Liver (tissue), 9 donors: ENCODE results near the gene PPARD. TPM values are rescaled to one million over a fixed set of nuclear protein-coding genes. Genes with fewer than 3 reads are reported as not detected.
"Not testable (repeated sequence)": the region's sequence is repeated elsewhere in the genome, so short reads cannot be mapped to it uniquely, and the experiment has no call there.

Source experiments
- DNase-seq: peaks from one replicate; pipeline ENCODE4 v3.0.0-alpha.2; 2017; ENCODE audit warnings: low spot score
- H3K27ac ChIP-seq, 2 donors: one replicate each; pipeline ENCODE4 v1.7.0; 2013; ENCODE audit warnings: inconsistent platforms in 2 of 2, low read length in 2 of 2, control low read depth in 1 of 2, low read depth in 1 of 2, mild to moderate bottlenecking in 1 of 2
- H3K27me3 ChIP-seq, 4 donors: one replicate each; pipeline versions ENCODE4 v1.6.1 to v1.7.0; 2013; ENCODE audit warnings: low read length in 3 of 4, inconsistent platforms in 1 of 4, mild to moderate bottlenecking in 1 of 4, moderate library complexity in 1 of 4; ENCODE audit not compliant: control insufficient read depth in 4 of 4, insufficient read depth in 4 of 4
- H3K36me3 ChIP-seq, 4 donors: one replicate each; pipeline versions ENCODE4 v1.6.1 to v1.7.0; 2013; ENCODE audit warnings: low read length in 3 of 4, mild to moderate bottlenecking in 3 of 4, low read depth in 1 of 4, moderate library complexity in 1 of 4; ENCODE audit not compliant: control insufficient read depth in 4 of 4, insufficient read depth in 3 of 4
- H3K4me1 ChIP-seq, 4 donors: one replicate each; pipeline versions ENCODE4 v1.6.1 to v1.7.0; 2013; ENCODE audit warnings: low read length in 3 of 4, mild to moderate bottlenecking in 3 of 4, moderate library complexity in 1 of 4; ENCODE audit not compliant: control insufficient read depth in 4 of 4, insufficient read depth in 4 of 4
- H3K4me3 ChIP-seq, 3 donors: one replicate each; pipeline versions ENCODE4 v1.6.1 to v1.7.0; 2013; ENCODE audit warnings: low read length in 3 of 3, control low read depth in 1 of 3, low read depth in 1 of 3, mild to moderate bottlenecking in 1 of 3
- H3K9ac ChIP-seq, 2 donors: one replicate each; pipeline ENCODE4 v1.7.0; 2013; ENCODE audit warnings: low read length in 2 of 2, mild to moderate bottlenecking in 2 of 2, moderate library complexity in 2 of 2, control low read depth in 1 of 2, low read depth in 1 of 2
- H3K9me3 ChIP-seq, 4 donors: one replicate each; pipeline versions ENCODE4 v1.6.1 to v1.7.0; 2013; ENCODE audit warnings: low read length in 3 of 4; ENCODE audit not compliant: control insufficient read depth in 4 of 4
- CTCF ChIP-seq: fragments of 150-350 bp; IDR thresholded peaks from 2 replicates; pipeline ENCODE4 v1.5.1; 2017; ENCODE audit warnings: improper control_type of control experiment, low read depth, low read length; ENCODE audit not compliant: missing input control
- EGR1 ChIP-seq, 2 donors: IDR thresholded peaks; 2 replicates each; pipeline ENCODE4 v1.6.1; 2016 to 2018; ENCODE audit warnings: antibody characterized with exemption in 2 of 2, low read depth in 2 of 2
- FOXA2 ChIP-seq: IDR thresholded peaks from 2 replicates; pipeline ENCODE4 v1.6.1; 2016; ENCODE audit warnings: antibody characterized with exemption
- GABPA ChIP-seq, 2 donors: IDR thresholded peaks in 1 of 2; conservative IDR thresholded peaks in 1 of 2; 2 replicates each; pipeline ENCODE4 v1.6.1; 2016; ENCODE audit warnings: antibody characterized with exemption in 2 of 2, mild to moderate bottlenecking in 1 of 2, moderate library complexity in 1 of 2
- HNF4A ChIP-seq, 2 donors: conservative IDR thresholded peaks; 2 replicates each; pipeline ENCODE4 v1.6.1; 2016; ENCODE audit warnings: antibody characterized with exemption in 2 of 2, mild to moderate bottlenecking in 2 of 2
- HNF4G ChIP-seq: IDR thresholded peaks from 2 replicates; pipeline ENCODE4 v1.6.1; 2016; ENCODE audit warnings: antibody characterized with exemption
- JUND ChIP-seq, 2 donors: IDR thresholded peaks; 2 replicates each; pipeline ENCODE4 v1.6.1; 2016; ENCODE audit warnings: antibody characterized with exemption in 2 of 2
- NR2F2 ChIP-seq: IDR thresholded peaks from 2 replicates; pipeline ENCODE4 v1.6.1; 2016; ENCODE audit warnings: antibody characterized with exemption
- RXRA ChIP-seq, 2 donors: IDR thresholded peaks; 2 replicates each; pipeline ENCODE4 v1.6.1; 2017 to 2018; ENCODE audit warnings: antibody characterized with exemption in 2 of 2, mild to moderate bottlenecking in 1 of 2
- SP1 ChIP-seq: IDR thresholded peaks from 2 replicates; pipeline ENCODE4 v1.6.1; 2018; ENCODE audit warnings: antibody characterized with exemption, mild to moderate bottlenecking
- TAF1 ChIP-seq: conservative IDR thresholded peaks from 2 replicates; pipeline ENCODE4 v1.6.1; 2016; ENCODE audit warnings: antibody characterized with exemption, mild to moderate bottlenecking
- WGBS: extraction: QIAGEN DNeasy Blood & Tissue Kit; methylation state at CpG from one replicate; pipeline ENCODE4 v1.1.7; 2013; 5-methylcytosine and 5-hydroxymethylcytosine counted together
- polyA plus RNA-seq, 2 donors: library from polyadenylated mRNA; stranded (reverse) in 1 of 2; unstranded in 1 of 2; fragments of 200-250 nt in 1 of 2; fragments of >200 nt in 1 of 2; fragmentation: Nextera tagmentation in 1 of 2; extraction: Ambion mirVana in 1 of 2; gene quantifications; one replicate each; pipeline versions ENCODE4 v1.2.1 to v1.2.3, GENCODE V29; 2013 to 2015
- total RNA-seq, 2 donors: library from RNA; depleted of rRNA; stranded (reverse); fragments of >200 nt; gene quantifications; one replicate each; pipeline ENCODE4 v1.2.3, GENCODE V29; 2014
- donor health status: healthy.
- donor health status: healthy.
- donor health status: healthy.
- donor health status: healthy.
- donor health status: healthy.

The PPARD gene
- total and polyA plus RNA-seq, 4 donors: 2.1 to 7.8 (median 5.1) TPM

- H3K27me3 ChIP-seq: no peaks in the 10 kb centered on the region
- H3K27ac ChIP-seq: no peak overlapping the region
- peaks cover 0 to 3% (median 0%) of the 10 kb centered on the region in 4 donors for H3K36me3 ChIP-seq
- TF ChIP-seq HNF4G (no peak), JUND (IDR thresholded peaks at IDR 0.05) (no peak), TAF1 (no peak), HNF4A (conservative IDR thresholded peaks at IDR 0.05) (no peak), FOXA2 (no peak), RXRA (IDR thresholded peaks at IDR 0.05) (no peak), SP1 (no peak), GABPA (IDR thresholded peaks at IDR 0.05 in 1 of 2, conservative IDR thresholded peaks at IDR 0.05 in 1 of 2) (no peak), EGR1 (IDR thresholded peaks at IDR 0.05; ENCODE audit: low read depth in 2 of 2) (no peak), NR2F2 (no peak)
- no peaks in the 10 kb centered on the region for H3K9me3 ChIP-seq
- peaks cover 0 to 15% (median 5%) of the 10 kb centered on the region in 4 donors for H3K4me1 ChIP-seq
- DNase-seq: no peak
- no peak overlapping the region for H3K9ac ChIP-seq
- no peak overlapping the region for H3K4me3 ChIP-seq
- WGBS: 83% methylated on average over 5 of the region's 5 CpGs
Measured at GRCh38 chr6:35388030-35388429, 45.7 kb downstream of the PPARD start.

GRCh38 chr6:35388772-35389352, 46.5 kb downstream of the PPARD start:
- no peak overlapping the region for H3K4me3 ChIP-seq
- H3K4me1 ChIP-seq: peaks cover 0 to 15% (median 5%) of the 10 kb centered on the region in 4 donors
- no peak overlapping the region for H3K27ac ChIP-seq
- no peaks in the 10 kb centered on the region for H3K9me3 ChIP-seq
- H3K27me3 ChIP-seq: no peaks in the 10 kb centered on the region
- H3K36me3 ChIP-seq: peaks cover 0 to 3% (median 0%) of the 10 kb centered on the region in 4 donors
- DNase-seq: no peak
- TF ChIP-seq HNF4G: no peak
- TF ChIP-seq RXRA (IDR thresholded peaks at IDR 0.05): no peak
- no peak for TF ChIP-seq CTCF
- no peak for TF ChIP-seq FOXA2
- TF ChIP-seq NR2F2: no peak
- no peak for TF ChIP-seq SP1
- TF ChIP-seq EGR1 (IDR thresholded peaks at IDR 0.05; ENCODE audit: low read depth in 2 of 2): no peak
- WGBS: over 99% methylated on average over 5 of the region's 5 CpGs
- H3K9ac ChIP-seq: no peak overlapping the region

GRCh38 chr6:35389386-35389785, 47.0 kb downstream of the PPARD start:
- not testable (repeated sequence) for H3K27me3 ChIP-seq, H3K4me3 ChIP-seq, H3K36me3 ChIP-seq, H3K9me3 ChIP-seq, H3K27ac ChIP-seq, H3K9ac ChIP-seq, DNase-seq
- WGBS: 87% methylated on average over 9 of the region's 9 CpGs
- H3K4me1 ChIP-seq: peaks cover 0 to 15% (median 5%) of the 10 kb centered on the region in 4 donors
